OCI-LY7 (cell line): ENCODE measurements around the gene OR8B2.

Source experiments
- EZH2phosphoT487 ChIP-seq: fragments of 200-600 bp; sonication (generic); IDR thresholded peaks from 2 replicates; pipeline ENCODE4 v1.6.1; 2018; ENCODE audit warnings: low read depth, borderline replicate concordance, mild to moderate bottlenecking, mixed run types, antibody characterized with exemption, low read length, moderate library complexity, mixed read lengths
- TF ChIP-seq, protein P1 (sequence below): fragments of 200-600 bp; sonication (generic); conservative IDR thresholded peaks from 2 replicates; pipeline ENCODE4 v1.5.1; 2014; ENCODE audit warnings: mild to moderate bottlenecking, antibody characterized with exemption, low read length, moderate library complexity, mixed read lengths

DNA sequence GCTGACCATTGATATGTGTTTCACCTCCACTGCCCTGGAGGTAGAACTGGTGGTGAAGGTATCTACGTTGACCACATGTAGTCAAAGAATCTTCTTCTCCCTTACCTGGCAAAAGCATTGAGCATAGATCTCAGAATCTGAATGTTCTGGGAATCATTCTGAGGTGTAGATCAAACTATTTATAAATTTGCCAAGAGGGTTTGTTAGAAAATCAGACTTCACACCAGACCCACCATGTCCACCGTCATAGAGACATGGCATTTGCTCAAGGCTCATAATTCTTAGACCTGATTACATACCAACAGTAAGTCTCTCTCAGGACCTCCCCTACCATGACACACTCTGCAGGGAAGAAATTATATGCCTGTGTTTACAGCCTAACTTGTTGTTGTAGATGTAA, at the start of gene OR8B2:
- TF ChIP-seq, protein P1, sequence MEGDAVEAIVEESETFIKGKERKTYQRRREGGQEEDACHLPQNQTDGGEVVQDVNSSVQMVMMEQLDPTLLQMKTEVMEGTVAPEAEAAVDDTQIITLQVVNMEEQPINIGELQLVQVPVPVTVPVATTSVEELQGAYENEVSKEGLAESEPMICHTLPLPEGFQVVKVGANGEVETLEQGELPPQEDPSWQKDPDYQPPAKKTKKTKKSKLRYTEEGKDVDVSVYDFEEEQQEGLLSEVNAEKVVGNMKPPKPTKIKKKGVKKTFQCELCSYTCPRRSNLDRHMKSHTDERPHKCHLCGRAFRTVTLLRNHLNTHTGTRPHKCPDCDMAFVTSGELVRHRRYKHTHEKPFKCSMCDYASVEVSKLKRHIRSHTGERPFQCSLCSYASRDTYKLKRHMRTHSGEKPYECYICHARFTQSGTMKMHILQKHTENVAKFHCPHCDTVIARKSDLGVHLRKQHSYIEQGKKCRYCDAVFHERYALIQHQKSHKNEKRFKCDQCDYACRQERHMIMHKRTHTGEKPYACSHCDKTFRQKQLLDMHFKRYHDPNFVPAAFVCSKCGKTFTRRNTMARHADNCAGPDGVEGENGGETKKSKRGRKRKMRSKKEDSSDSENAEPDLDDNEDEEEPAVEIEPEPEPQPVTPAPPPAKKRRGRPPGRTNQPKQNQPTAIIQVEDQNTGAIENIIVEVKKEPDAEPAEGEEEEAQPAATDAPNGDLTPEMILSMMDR: no peak
- no peak for TF ChIP-seq EZH2phosphoT487
